Common myeloid progenitor, CD34-positive (primary cell): ENCODE data around the gene RTL10.

Experiments used
- CTCF ChIA-PET: fragments of 350-600 bp; sonication (Branson Sonifier 250); formaldehyde crosslinking; loops from one replicate; lab custom pipeline; 2021; ENCODE audit warnings: antibody characterized with exemption; lab: Charles Lee
- POLR2A ChIA-PET: fragments of 350-600 bp; sonication (Branson Sonifier 250); formaldehyde crosslinking; loops from one replicate; lab custom pipeline; 2021; ENCODE audit warnings: antibody characterized with exemption; lab: Charles Lee
- DNase-seq, 3 donors: peaks; one replicate each; pipeline versions ENCODE4 v3.0.0 to v3.0.0-alpha.2; 2013
- H3K27ac ChIP-seq, 2 experiments: 1 replicate in 1 of 2; 2 replicates in 1 of 2; pipeline ENCODE4 v1.7.0; 2013; ENCODE audit warnings: inconsistent platforms in 2 of 2, low read length in 2 of 2, mild to moderate bottlenecking in 2 of 2, low read depth in 1 of 2, moderate library complexity in 1 of 2; ENCODE audit not compliant: severe bottlenecking in 2 of 2, insufficient read depth in 1 of 2, poor library complexity in 1 of 2
- H3K27me3 ChIP-seq, 5 experiments: replicated peaks in 2 of 5; 1 replicate in 3 of 5; 2 replicates in 2 of 5; pipeline versions ENCODE4 v1.6.1 to v1.7.0; 2013; ENCODE audit warnings: low read length in 4 of 5, mild to moderate bottlenecking in 2 of 5, moderate library complexity in 2 of 5, inconsistent platforms in 1 of 5; ENCODE audit not compliant: insufficient read depth in 5 of 5, control insufficient read depth in 4 of 5
- H3K36me3 ChIP-seq, 4 experiments: 1 replicate in 2 of 4; 2 replicates in 2 of 4; pipeline versions ENCODE4 v1.6.1 to v1.7.0; 2013; ENCODE audit warnings: low read length in 3 of 4, control low read depth in 1 of 4, mild to moderate bottlenecking in 1 of 4; ENCODE audit not compliant: control insufficient read depth in 4 of 4, insufficient read depth in 4 of 4
- H3K4me1 ChIP-seq, 4 experiments: 1 replicate in 3 of 4; 2 replicates in 1 of 4; pipeline versions ENCODE4 v1.6.1 to v1.7.1; 2013; ENCODE audit warnings: low read length in 3 of 4, mild to moderate bottlenecking in 3 of 4, control low read depth in 1 of 4, inconsistent platforms in 1 of 4, moderate library complexity in 1 of 4; ENCODE audit not compliant: control insufficient read depth in 4 of 4, insufficient read depth in 4 of 4; ENCODE audit errors: control extremely low read depth in 1 of 4
- H3K4me3 ChIP-seq, 7 experiments: 1 replicate in 4 of 7; 2 replicates in 3 of 7; pipeline versions ENCODE4 v1.5.1 to v1.7.0; 2013; ENCODE audit warnings: mild to moderate bottlenecking in 7 of 7, low read length in 6 of 7, moderate library complexity in 6 of 7, inconsistent platforms in 2 of 7, low read depth in 2 of 7, control low read depth in 1 of 7; ENCODE audit not compliant: insufficient read depth in 4 of 7, control insufficient read depth in 1 of 7; ENCODE audit errors: extremely low read depth in 1 of 7
- H3K9me3 ChIP-seq, 5 experiments: 1 replicate in 4 of 5; 2 replicates in 1 of 5; pipeline versions ENCODE4 v1.6.1 to v1.7.1; 2013; ENCODE audit warnings: low read length in 4 of 5, mild to moderate bottlenecking in 2 of 5, inconsistent platforms in 1 of 5, low read depth in 1 of 5, moderate library complexity in 1 of 5; ENCODE audit not compliant: control insufficient read depth in 4 of 5, insufficient read depth in 2 of 5; ENCODE audit errors: control extremely low read depth in 1 of 5
- WGBS: methylation state at CpG from one replicate; pipeline ENCODE4 v1.1.5; 2013; ENCODE audit not compliant: insufficient coverage; 5-methylcytosine and 5-hydroxymethylcytosine counted together

Gene RTL10

DNA sequence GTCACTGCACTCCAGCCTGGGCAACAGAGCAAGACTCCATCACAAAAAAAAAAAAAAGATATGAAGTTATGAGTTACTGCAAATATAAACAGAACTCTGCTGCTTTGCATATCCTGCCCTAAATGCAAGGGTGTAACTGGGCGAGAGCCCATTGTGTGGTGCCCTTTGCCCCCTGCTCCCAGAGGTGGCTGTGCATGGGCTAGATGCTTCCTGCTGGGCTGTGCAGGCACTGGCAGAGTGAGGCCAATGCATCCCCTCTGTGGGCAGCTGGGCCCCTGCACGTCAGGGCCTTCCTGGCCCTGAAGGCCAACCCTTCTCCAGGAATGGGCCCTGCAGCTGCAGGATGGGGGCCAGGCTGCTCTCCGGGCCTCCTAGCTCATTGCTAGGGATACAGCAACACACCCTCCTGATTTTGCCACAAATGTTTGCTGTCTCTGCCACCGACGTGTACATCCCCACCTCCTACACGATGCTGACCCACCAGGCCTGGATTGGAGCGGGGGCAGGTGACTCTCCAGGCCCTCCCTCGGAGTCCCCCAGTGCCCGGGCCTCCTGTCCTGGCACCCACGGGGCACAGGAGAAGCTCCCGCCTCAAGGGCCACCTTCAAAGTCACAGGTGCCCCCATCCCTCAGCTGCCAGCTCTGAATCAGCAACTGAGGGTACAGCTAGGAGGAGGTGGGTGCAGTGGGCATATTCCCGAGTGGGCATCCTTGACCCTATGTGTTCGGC lies 46.2 kb upstream of the RTL10 start:
- Histone ChIP-seq H3K4me3 (no peak overlapping the region), H3K27ac (no peak overlapping the region), H3K4me1 (no peaks in the 10 kb centered on the region), H3K36me3 (peaks cover 0 to 23% (median 10%) of the 10 kb centered on the region in 4 experiments), H3K9me3 (no peaks in the 10 kb centered on the region), H3K27me3 (no peaks in the 10 kb centered on the region)
- ChIA-PET POLR2A (no interaction called here), CTCF (interaction anchor here (1.2 to 1.6 kb wide), 7 partner anchors 8 to 170 kb away, joined by 3 to 6 read pairs (median 3); no protein-coding TSS in a partner anchor)
- WGBS = 98% methylated on average over 13 of the region's 13 CpGs
- no peak for DNase-seq

DNA sequence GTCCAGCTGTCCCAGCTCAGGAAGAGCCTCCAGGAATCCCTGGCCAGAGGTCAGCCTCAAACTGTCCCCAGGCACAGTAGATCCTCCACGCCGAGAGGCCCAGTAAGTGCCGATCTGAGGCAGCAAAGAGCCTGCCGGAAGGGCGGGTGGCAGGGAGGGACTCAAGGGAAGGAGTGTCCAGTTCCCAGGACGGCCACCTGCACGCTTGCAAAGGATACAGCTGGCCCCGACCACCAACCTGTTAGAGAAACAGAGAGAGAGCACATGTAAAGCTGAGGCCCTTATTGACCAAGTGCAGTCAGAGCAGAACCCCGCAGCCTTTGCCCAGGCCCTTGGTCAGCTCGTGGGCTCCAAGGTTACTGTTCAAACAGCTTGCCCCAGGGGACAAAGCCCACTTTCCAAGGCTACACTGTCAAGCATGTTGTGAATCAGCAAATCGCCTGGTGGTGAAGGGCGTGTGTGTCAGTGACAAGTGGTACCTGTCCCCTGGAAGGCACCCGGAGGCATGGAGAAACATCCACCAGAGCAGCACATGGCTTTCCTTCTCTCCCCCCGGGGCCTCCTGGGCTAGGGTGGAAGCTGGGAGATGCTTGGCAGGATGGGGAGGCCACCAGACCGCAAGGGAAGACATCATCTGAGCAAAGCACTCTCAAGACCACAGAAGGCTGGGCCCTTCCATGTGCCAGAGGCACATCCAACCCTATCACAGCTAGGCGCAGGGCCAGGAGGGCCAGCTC lies 44.3 kb upstream of the RTL10 start:
- ChIA-PET POLR2A (no interaction called here), CTCF (interaction anchor here (1.0 kb wide), 1 partner anchor 9 kb away, joined by 3 read pairs; no protein-coding TSS in a partner anchor)
- DNase-seq = no peak
- H3K4me3 ChIP-seq = no peak overlapping the region
- 97% methylated on average over 15 of the region's 16 CpGs for WGBS
- H3K36me3 ChIP-seq = peaks cover under 1 to 28% (median 18%) of the 10 kb centered on the region in 4 experiments
- H3K27me3 ChIP-seq = no peaks in the 10 kb centered on the region
- no peaks in the 10 kb centered on the region for H3K9me3 ChIP-seq
- H3K4me1 ChIP-seq = peaks cover 0 to 2% (median under 1%) of the 10 kb centered on the region in 4 experiments
- H3K27ac ChIP-seq = no peak overlapping the region

DNA sequence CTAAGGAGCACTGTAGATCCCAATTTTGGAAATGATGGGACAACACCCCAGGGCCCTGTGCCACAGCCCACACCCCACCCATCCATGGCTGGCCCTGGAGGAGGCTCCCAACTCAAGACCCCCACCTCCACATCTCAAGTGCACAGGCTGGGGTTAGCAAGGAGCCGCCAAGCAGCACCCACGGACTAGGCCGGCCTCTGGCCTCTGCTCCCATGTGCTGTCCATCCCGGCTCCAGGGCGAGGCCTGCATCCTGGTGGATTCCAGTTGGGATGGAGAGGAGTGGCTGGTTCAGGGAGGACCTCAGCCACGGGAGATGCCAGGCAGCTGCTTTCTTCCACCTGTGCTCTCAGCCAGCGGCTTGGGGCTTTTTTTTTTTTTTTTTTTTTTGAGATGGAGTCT lies 43.5 kb upstream of the RTL10 start:
- Histone ChIP-seq H3K36me3 (peaks cover 2 to 31% (median 20%) of the 10 kb centered on the region in 4 experiments), H3K4me1 (peaks cover 3 to 10% (median 7%) of the 10 kb centered on the region in 4 experiments), H3K27ac (no peak overlapping the region), H3K4me3 (no peak overlapping the region), H3K9me3 (no peaks in the 10 kb centered on the region), H3K27me3 (no peaks in the 10 kb centered on the region)
- CTCF ChIA-PET = interaction anchor here (1.2 to 2.3 kb wide), 2 partner anchors 107 to 168 kb away, joined by 3 to 8 read pairs; no protein-coding TSS in a partner anchor
- no peak for DNase-seq
- 95% methylated on average over 5 of the region's 7 CpGs for WGBS
- POLR2A ChIA-PET = no interaction called here

DNA sequence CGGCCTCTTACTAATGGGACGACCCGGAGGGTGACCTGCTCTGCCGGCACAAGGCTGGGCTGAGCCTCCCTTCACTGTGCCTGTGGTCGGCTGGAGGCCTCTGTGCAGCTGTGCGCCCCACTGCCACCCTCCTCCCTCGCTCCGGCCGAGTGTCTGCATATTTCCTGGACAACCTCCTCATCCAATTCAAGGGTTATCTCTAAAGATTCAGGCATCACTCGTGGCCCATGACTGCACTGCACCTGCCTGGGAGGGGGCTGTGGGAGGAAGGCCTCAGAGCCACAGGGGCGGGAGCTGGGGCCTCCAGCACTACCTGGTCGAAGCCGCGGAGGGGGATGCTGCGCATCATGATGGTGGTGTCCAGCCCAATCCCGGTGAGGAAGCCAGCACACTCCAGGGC lies 43.1 kb upstream of the RTL10 start:
- Histone ChIP-seq H3K4me1 (peaks cover 4 to 14% (median 12%) of the 10 kb centered on the region in 4 experiments), H3K27ac (no peak overlapping the region), H3K27me3 (no peaks in the 10 kb centered on the region), H3K36me3 (peaks cover 2 to 31% (median 20%) of the 10 kb centered on the region in 4 experiments), H3K9me3 (no peaks in the 10 kb centered on the region), H3K4me3 (no peak overlapping the region)
- POLR2A ChIA-PET = no interaction called here
- 92% methylated on average over 13 of the region's 16 CpGs for WGBS
- no peak for DNase-seq
- CTCF ChIA-PET = interaction anchor here (1.2 to 2.3 kb wide), 2 partner anchors 106 to 167 kb away, joined by 3 to 8 read pairs; no protein-coding TSS in a partner anchor

DNA sequence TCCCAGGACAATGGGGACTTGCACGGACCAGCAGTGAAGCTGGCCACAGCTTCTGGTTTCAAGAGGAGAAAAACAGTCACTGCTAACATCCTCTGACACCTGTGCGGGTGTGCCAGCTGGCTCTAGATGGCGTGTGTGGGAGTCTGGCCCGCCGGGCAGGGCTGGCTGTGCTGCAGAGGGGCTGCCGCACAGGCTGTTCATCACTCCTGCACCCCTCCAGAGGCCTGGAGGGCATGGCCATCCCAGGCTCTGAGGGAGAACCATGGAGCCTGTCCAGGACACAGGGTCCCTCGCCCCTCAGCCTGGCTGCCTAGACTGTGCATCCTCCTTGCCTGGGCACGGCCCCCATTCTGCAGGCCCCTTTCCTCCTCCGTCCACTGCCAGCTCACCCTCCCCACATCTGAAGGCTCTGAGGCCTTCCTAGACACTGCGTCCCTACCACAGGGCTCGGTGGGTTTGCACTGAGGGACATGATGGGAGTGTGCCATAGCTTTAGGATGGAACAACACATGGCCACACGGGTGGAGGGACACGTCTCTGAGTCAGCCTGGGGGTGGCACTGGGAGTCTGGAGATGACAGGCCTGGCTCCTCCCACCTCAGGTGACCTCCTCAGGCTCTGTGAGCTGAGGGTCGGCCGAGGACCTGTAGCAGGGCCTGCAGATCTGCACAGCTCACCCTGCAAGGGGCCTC lies 42.1 kb upstream of the RTL10 start:
- WGBS = 97% methylated on average over 11 of the region's 15 CpGs
- Histone ChIP-seq H3K27ac (no peak overlapping the region), H3K4me1 (peaks cover 9 to 23% (median 21%) of the 10 kb centered on the region in 4 experiments), H3K4me3 (no peak overlapping the region), H3K27me3 (no peaks in the 10 kb centered on the region), H3K36me3 (peaks cover 2 to 30% (median 20%) of the 10 kb centered on the region in 4 experiments), H3K9me3 (no peaks in the 10 kb centered on the region)
- POLR2A ChIA-PET = no interaction called here
- CTCF ChIA-PET = interaction anchor here (0.9 to 2.3 kb wide), 5 partner anchors 17 to 166 kb away, joined by 3 to 8 read pairs (median 3); no protein-coding TSS in a partner anchor
- DNase-seq = no peak

DNA sequence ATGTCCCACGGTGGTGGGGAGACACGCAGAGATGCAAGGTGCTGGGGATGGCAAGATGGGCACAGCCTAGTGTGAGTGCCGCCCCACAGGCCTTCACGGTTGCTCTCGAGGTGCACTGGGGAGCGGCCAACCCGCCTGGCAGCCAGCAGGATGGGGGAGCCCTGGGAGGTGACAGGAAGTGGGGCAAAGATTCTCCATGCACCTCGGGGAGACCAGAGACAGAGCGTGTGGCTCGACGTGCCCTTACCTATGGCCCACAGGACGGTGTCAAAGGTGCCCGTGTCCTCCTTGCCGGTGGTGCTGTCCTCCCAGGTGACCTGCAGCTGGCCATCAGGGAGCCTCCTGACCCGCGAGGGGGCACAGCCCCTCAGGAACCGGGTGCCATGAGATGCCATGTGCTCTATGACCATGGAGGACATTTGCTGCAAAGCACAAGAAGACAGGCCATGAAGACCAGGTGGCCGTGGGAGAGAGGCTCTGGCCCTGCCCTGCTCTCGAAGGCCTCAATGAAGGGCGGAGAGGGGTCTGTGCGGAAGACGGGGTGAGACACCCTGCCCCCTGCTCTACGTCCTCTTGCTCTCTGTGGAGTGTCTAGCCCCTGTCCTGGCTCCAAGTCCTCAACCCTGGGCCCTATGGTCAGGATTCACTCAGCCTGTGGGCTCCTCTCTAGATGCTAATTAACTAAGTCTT lies 40.6 kb upstream of the RTL10 start:
- Histone ChIP-seq H3K27ac (no peak overlapping the region), H3K27me3 (no peaks in the 10 kb centered on the region), H3K4me1 (peaks cover 9 to 38% (median 36%) of the 10 kb centered on the region in 4 experiments), H3K4me3 (no peak overlapping the region), H3K9me3 (no peaks in the 10 kb centered on the region), H3K36me3 (peaks cover 2 to 29% (median 17%) of the 10 kb centered on the region in 4 experiments)
- DNase-seq = no peak
- ChIA-PET CTCF (interaction anchor here (1.3 kb wide), 1 partner anchor 18 kb away, joined by 3 read pairs; no protein-coding TSS in a partner anchor), POLR2A (no interaction called here)
- 96% methylated on average over 22 of the region's 23 CpGs for WGBS
